ENCODE measurements around the gene GSE1. TPM values are rescaled to one million over a fixed set of nuclear protein-coding genes. Genes with fewer than 3 reads are reported as not detected.

Gene GSE1
- total RNA-seq, 1 experiment from 2014 or later: 90.2 TPM

GRCh38 chr16:85706449-85707034 lies 93.4 kb downstream of the GSE1 start:
- Histone ChIP-seq H3K9ac (ENCODE audit: low read length) (no peak overlapping the region), H3K4me1 (ENCODE audit: control insufficient read depth in 1 of 2, insufficient read depth in 2 of 2, low read length in 2 of 2) (no peaks in the 10 kb centered on the region), H3K79me2 (ENCODE audit: insufficient read depth, low read length) (no peaks in the 10 kb centered on the region), H3K36me3 (ENCODE audit: control insufficient read depth in 1 of 2, insufficient read depth in 2 of 2, low read length in 2 of 2) (peaks cover 0 to 4% of the 10 kb centered on the region in 2 experiments; a peak in 1 of 4 replicates), H3K9me3 (ENCODE audit: control insufficient read depth in 1 of 2, insufficient read depth in 1 of 2, low read depth in 1 of 2, low read length in 2 of 2) (no peaks in the 10 kb centered on the region), H3K27me3 (ENCODE audit: insufficient read depth, low read length) (no peaks in the 10 kb centered on the region), H3K4me2 (ENCODE audit: low read length) (no peak overlapping the region), H4K20me1 (ENCODE audit: insufficient read depth) (no peaks in the 10 kb centered on the region), H3K4me3 (replicated peaks in 1 of 2; ENCODE audit: low read depth in 1 of 2, low read length in 2 of 2) (no peak overlapping the region), H3K9me2 (ENCODE audit: insufficient read depth) (no peaks in the 10 kb centered on the region), H3K27ac (ENCODE audit: low read depth, low read length) (no peak overlapping the region), H2AFZ (ENCODE audit: low read depth, low read length, poor library complexity, severe bottlenecking) (no peak overlapping the region)
- ChIA-PET CTCF (no interaction called here), POLR2A (no interaction called here), RAD21 (ENCODE audit: low non-redundant PET in 1 of 2, low total read pairs in 2 of 2, uncharacterized antibody in 2 of 2, unreplicated experiment in 2 of 2) (no interaction called here)
- ATAC-seq (no peak), DNase-seq (ENCODE audit: low read depth, low spot score) (no peak)
- BruUV-seq (replicated peaks): no TSS peak
- intact Hi-C loops (cut with micrococcal nuclease): no loop called here
- TF ChIP-seq JUND (IDR thresholded peaks at IDR 0.05): no peak
- no peak for TF ChIP-seq TCF7L2 (IDR thresholded peaks at IDR 0.05; ENCODE audit: borderline replicate concordance, extremely low read depth, insufficient read depth, insufficient read length)
- no peak for TF ChIP-seq CTCF (IDR thresholded peaks at IDR 0.05 in 2 of 3, conservative IDR thresholded peaks at IDR 0.05 in 1 of 3; ENCODE audit: borderline replicate concordance in 1 of 3, insufficient read depth in 1 of 3, low read depth in 2 of 3, low read length in 2 of 3)
- TF ChIP-seq EZH2phosphoT487 (IDR thresholded peaks at IDR 0.05; ENCODE audit: borderline replicate concordance): no peak

- Histone ChIP-seq H3K4me3 (replicated peaks in 1 of 2; ENCODE audit: low read depth in 1 of 2, low read length in 2 of 2) (no peak overlapping the region), H3K79me2 (ENCODE audit: insufficient read depth, low read length) (no peaks in the 10 kb centered on the region), H2AFZ (ENCODE audit: low read depth, low read length, poor library complexity, severe bottlenecking) (no peak overlapping the region), H3K9ac (ENCODE audit: low read length) (no peak overlapping the region), H3K9me3 (ENCODE audit: control insufficient read depth in 1 of 2, insufficient read depth in 1 of 2, low read depth in 1 of 2, low read length in 2 of 2) (peaks cover 6% of the 10 kb centered on the region in 2 experiments; a peak in 2 of 4 replicates), H3K27ac (ENCODE audit: low read depth, low read length) (no peak overlapping the region), H3K27me3 (ENCODE audit: insufficient read depth, low read length) (no peaks in the 10 kb centered on the region), H3K4me1 (ENCODE audit: control insufficient read depth in 1 of 2, insufficient read depth in 2 of 2, low read length in 2 of 2) (no peaks in the 10 kb centered on the region), H3K36me3 (ENCODE audit: control insufficient read depth in 1 of 2, insufficient read depth in 2 of 2, low read length in 2 of 2) (peaks cover 0 to 14% of the 10 kb centered on the region in 2 experiments; a peak in 1 of 4 replicates), H4K20me1 (ENCODE audit: insufficient read depth) (no peaks in the 10 kb centered on the region), H3K4me2 (ENCODE audit: low read length) (no peak overlapping the region), H3K9me2 (ENCODE audit: insufficient read depth) (no peaks in the 10 kb centered on the region)
- no peak for TF ChIP-seq ZFX (IDR thresholded peaks at IDR 0.05)
- no peak for TF ChIP-seq REST (IDR thresholded peaks at IDR 0.05; ENCODE audit: low read depth)
- no peak for TF ChIP-seq ZBTB33 (IDR thresholded peaks at IDR 0.05; ENCODE audit: extremely low read depth, insufficient replicate concordance, low read length)
- no peak for TF ChIP-seq MAX (IDR thresholded peaks at IDR 0.05)
- ATAC-seq (no peak), DNase-seq (ENCODE audit: low read depth, low spot score) (no peak)
- CTCF ChIA-PET: interaction anchor here (2.5 kb wide), 1 partner anchor 11 kb away, joined by 8 read pairs; no protein-coding TSS in a partner anchor
- BruUV-seq (replicated peaks): no TSS peak
- POLR2A ChIA-PET: no interaction called here
- intact Hi-C loops (cut with micrococcal nuclease): no loop called here
- RAD21 ChIA-PET (ENCODE audit: low non-redundant PET in 1 of 2, low total read pairs in 2 of 2, uncharacterized antibody in 2 of 2, unreplicated experiment in 2 of 2): no interaction called here
Measured at GRCh38 chr16:85707528-85708095, 94.5 kb downstream of the GSE1 start.
